ENCODE data around the gene SUN2. TPM values are rescaled to one million over a fixed set of nuclear protein-coding genes. Genes with fewer than 3 reads are reported as not detected.

SUN2 gene
- total RNA-seq, 1 experiment from 2014 or later: 169 TPM

GRCh38 chr22:38734421-38735100 is 21.2 kb downstream of the SUN2 start:
- Histone ChIP-seq H3K27ac (peak overlapping the region; percentile 33; the same call in 1 of the 2 replicates), H3K4me1 (replicated peaks; ENCODE audit: insufficient read depth) (peaks cover 7% of the 10 kb centered on the region; the same call in 1 of the 2 replicates), H3F3A (ENCODE audit: insufficient read depth, low read depth) (peaks cover 46% of the 10 kb centered on the region), H3K79me2 (ENCODE audit: low read depth) (no peaks in the 10 kb centered on the region), H3K36me3 (ENCODE audit: low read depth) (peaks cover 40% of the 10 kb centered on the region), H2AFZ (no peak overlapping the region), H3K4me3 (no peak overlapping the region), H3K27me3 (ENCODE audit: insufficient read depth, low read depth) (no peaks in the 10 kb centered on the region), H3K9me3 (ENCODE audit: insufficient read depth, low read depth) (no peaks in the 10 kb centered on the region), H3K9me2 (ENCODE audit: insufficient read depth) (no peaks in the 10 kb centered on the region), H3K4me2 (no peak overlapping the region), H4K20me1 (ENCODE audit: insufficient read depth) (peaks cover 24% of the 10 kb centered on the region)
- DNase-seq: no peak
- POLR2A ChIA-PET (ENCODE audit: unreplicated experiment): interaction anchor here (0.6 to 0.7 kb wide), 2 partner anchors 400 to 707 kb away, joined by 3 to 4 read pairs; no protein-coding TSS in a partner anchor
- TF ChIP-seq EZH2 (IDR thresholded peaks at IDR 0.05; ENCODE audit: low read depth) (no peak), CTCF (conservative IDR thresholded peaks at IDR 0.05) (no peak)
- CTCF ChIA-PET: interaction anchor here (0.5 to 2.3 kb wide), 5 partner anchors 9 to 60 kb away, joined by 3 to 10 read pairs (median 8); no protein-coding TSS in a partner anchor
- no TSS peak for BruUV-seq (replicated peaks)
- intact Hi-C loops (cut with micrococcal nuclease; ENCODE audit: unreplicated experiment): no loop called here

- H3K9me2 ChIP-seq (ENCODE audit: insufficient read depth): no peaks in the 10 kb centered on the region
- H2AFZ ChIP-seq: no peak overlapping the region
- peaks cover 49% of the 10 kb centered on the region for H3F3A ChIP-seq (ENCODE audit: insufficient read depth, low read depth)
- H4K20me1 ChIP-seq (ENCODE audit: insufficient read depth): peaks cover 28% of the 10 kb centered on the region
- no peak overlapping the region for H3K4me3 ChIP-seq
- peaks cover 42% of the 10 kb centered on the region for H3K36me3 ChIP-seq (ENCODE audit: low read depth)
- TF ChIP-seq CTCF (conservative IDR thresholded peaks at IDR 0.05): no peak
- TF ChIP-seq EZH2 (IDR thresholded peaks at IDR 0.05; ENCODE audit: low read depth): no peak
- DNase-seq: no peak
- peaks cover 7% of the 10 kb centered on the region; the same call in 1 of the 2 replicates for H3K4me1 ChIP-seq (replicated peaks; ENCODE audit: insufficient read depth)
- H3K27ac ChIP-seq: peak overlapping the region; percentile 33; the same call in 1 of the 2 replicates
- no peaks in the 10 kb centered on the region for H3K79me2 ChIP-seq (ENCODE audit: low read depth)
- ChIA-PET CTCF (interaction anchor here (0.6 to 2.3 kb wide), 3 partner anchors 9 to 60 kb away, joined by 3 to 10 read pairs (median 5); no protein-coding TSS in a partner anchor), POLR2A (ENCODE audit: unreplicated experiment) (interaction anchor here (0.6 to 1.1 kb wide), 3 partner anchors 30 to 401 kb away, joined by 4 to 14 read pairs (median 4); no protein-coding TSS in a partner anchor)
- H3K9me3 ChIP-seq (ENCODE audit: insufficient read depth, low read depth): no peaks in the 10 kb centered on the region
- no peak overlapping the region for H3K4me2 ChIP-seq
- no TSS peak for BruUV-seq (replicated peaks)
- H3K27me3 ChIP-seq (ENCODE audit: insufficient read depth, low read depth): no peaks in the 10 kb centered on the region
- intact Hi-C loops (cut with micrococcal nuclease; ENCODE audit: unreplicated experiment): no loop called here
Measured at GRCh38 chr22:38733724-38734381, 21.9 kb downstream of the SUN2 start.

GRCh38 chr22:38733329-38733723 is 22.5 kb downstream of the SUN2 start:
- DNase-seq: peak in 1 of 2 experiments; percentile 52

More at GRCh38 chr22:38733329-38733723, 22.5 kb downstream of the SUN2 start:
- POLR2A ChIA-PET (ENCODE audit: unreplicated experiment): interaction anchor here (0.6 to 1.1 kb wide), 2 partner anchors 23 to 35 kb away, joined by 3 to 4 read pairs; no protein-coding TSS in a partner anchor
- Histone ChIP-seq H3K4me1 (replicated peaks; ENCODE audit: insufficient read depth) (peaks cover 7% of the 10 kb centered on the region; the same call in 1 of the 2 replicates), H3K4me2 (no peak overlapping the region), H2AFZ (no peak overlapping the region), H3K79me2 (ENCODE audit: low read depth) (no peaks in the 10 kb centered on the region), H3K9me2 (ENCODE audit: insufficient read depth) (no peaks in the 10 kb centered on the region), H3F3A (ENCODE audit: insufficient read depth, low read depth) (peaks cover 53% of the 10 kb centered on the region), H3K9me3 (ENCODE audit: insufficient read depth, low read depth) (no peaks in the 10 kb centered on the region), H3K36me3 (ENCODE audit: low read depth) (peaks cover 43% of the 10 kb centered on the region), H3K4me3 (no peak overlapping the region), H3K27ac (0 out of 2 replicates have a peak overlapping the region, but pooled peaks have one; percentile 33), H3K27me3 (ENCODE audit: insufficient read depth, low read depth) (no peaks in the 10 kb centered on the region), H4K20me1 (ENCODE audit: insufficient read depth) (peaks cover 28% of the 10 kb centered on the region)
- TF ChIP-seq CTCF (conservative IDR thresholded peaks at IDR 0.05): peak; percentile 94
- no peak for TF ChIP-seq EZH2 (IDR thresholded peaks at IDR 0.05; ENCODE audit: low read depth)
- CTCF ChIA-PET: interaction anchor here (1.2 to 2.3 kb wide), 2 partner anchors 8 to 33 kb away, joined by 3 to 10 read pairs; no protein-coding TSS in a partner anchor
- no TSS peak for BruUV-seq (replicated peaks)
- intact Hi-C loops (cut with micrococcal nuclease; ENCODE audit: unreplicated experiment): no loop called here

All from PC-9 (cell line).